Keratinocyte (primary cell): ENCODE data around the gene WNT10A. TPM values are rescaled to one million over a fixed set of nuclear protein-coding genes. Genes with fewer than 3 reads are reported as not detected.

Source experiments
- DNase-seq: peaks from one replicate; pipeline ENCODE4 v3.0.0-alpha.2; 2011; ENCODE audit warnings: low read depth, missing footprints, low spot score
- FAIRE-seq: peaks from 2 replicates; lab custom pipeline; 2011; peaks lifted over from hg19 to GRCh38; lab: Jason Lieb, UNC
- H2AFZ ChIP-seq: 2 replicates; pipeline ENCODE4 v1.6.0; 2012; ENCODE audit warnings: low read length, control low read depth, inconsistent platforms; ENCODE audit not compliant: control insufficient read depth
- H3K27ac ChIP-seq: 2 replicates; pipeline ENCODE4 v1.5.1; 2011; ENCODE audit warnings: low read length; ENCODE audit not compliant: control insufficient read depth, insufficient read depth
- H3K27me3 ChIP-seq: 3 replicates; pipeline ENCODE4 v1.6.0; 2011; ENCODE audit warnings: low read length; ENCODE audit not compliant: control insufficient read depth, insufficient read depth; ENCODE audit errors: extremely low read depth
- H3K36me3 ChIP-seq, 2 experiments: 2 replicates in 1 of 2; 3 replicates in 1 of 2; pipeline ENCODE4 v1.5.1; 2011; ENCODE audit warnings: low read length in 2 of 2, mild to moderate bottlenecking in 1 of 2; ENCODE audit not compliant: control insufficient read depth in 2 of 2, insufficient read depth in 2 of 2; ENCODE audit errors: extremely low read depth in 1 of 2
- H3K4me1 ChIP-seq: 3 replicates; pipeline ENCODE4 v1.5.1; 2011; ENCODE audit warnings: low read length; ENCODE audit not compliant: control insufficient read depth, insufficient read depth; ENCODE audit errors: extremely low read depth
- H3K4me2 ChIP-seq: 3 replicates; pipeline ENCODE4 v1.6.0; 2011; ENCODE audit warnings: low read depth, low read length; ENCODE audit not compliant: control insufficient read depth, insufficient read depth; ENCODE audit errors: extremely low read depth
- H3K4me3 ChIP-seq, 3 experiments: fragments of 200-600 bp in 1 of 3; sonication (generic) in 1 of 3; 2 replicates in 2 of 3; 3 replicates in 1 of 3; pipeline ENCODE4 v1.5.1; 2011 to 2016; ENCODE audit warnings: low read length in 3 of 3, mild to moderate bottlenecking in 3 of 3, control low read depth in 2 of 3, inconsistent platforms in 1 of 3, low read depth in 1 of 3, mixed read lengths in 1 of 3, mixed run types in 1 of 3, moderate library complexity in 1 of 3; ENCODE audit not compliant: control insufficient read depth in 2 of 3, insufficient read depth in 2 of 3; ENCODE audit errors: extremely low read depth in 1 of 3
- H3K79me2 ChIP-seq: 2 replicates; pipeline ENCODE4 v1.6.0; 2012; ENCODE audit warnings: low read length; ENCODE audit not compliant: control insufficient read depth, insufficient read depth
- H3K9ac ChIP-seq: 3 replicates; pipeline ENCODE4 v1.6.0; 2011; ENCODE audit warnings: low read length; ENCODE audit not compliant: control insufficient read depth, insufficient read depth; ENCODE audit errors: extremely low read depth
- H3K9me1 ChIP-seq: 3 replicates; pipeline ENCODE4 v1.6.0; 2011; ENCODE audit warnings: low read length; ENCODE audit not compliant: control insufficient read depth, insufficient read depth; ENCODE audit errors: extremely low read depth
- H3K9me3 ChIP-seq: 2 replicates; pipeline ENCODE4 v1.5.1; 2012; ENCODE audit warnings: low read depth, low read length; ENCODE audit not compliant: control insufficient read depth
- H4K20me1 ChIP-seq: 3 replicates; pipeline ENCODE4 v1.6.0; 2011; ENCODE audit warnings: low read length; ENCODE audit not compliant: control insufficient read depth, insufficient read depth; ENCODE audit errors: extremely low read depth
- CTCF ChIP-seq, 3 experiments: IDR thresholded peaks in 1 of 3; conservative IDR thresholded peaks in 1 of 3; optimal IDR thresholded peaks in 1 of 3; 2 replicates in 2 of 3; 3 replicates in 1 of 3; pipeline versions ENCODE3 to v1.5.1; 2011; ENCODE audit warnings: low read length in 3 of 3, mild to moderate bottlenecking in 3 of 3, moderate library complexity in 2 of 3, control low read depth in 1 of 3, inconsistent platforms in 1 of 3; ENCODE audit not compliant: insufficient read depth in 2 of 3; ENCODE audit errors: extremely low read depth in 1 of 3
- EZH2 ChIP-seq: IDR thresholded peaks from one replicate; pipeline ENCODE4 v1.6.1; 2012; ENCODE audit warnings: inconsistent platforms, mild to moderate bottlenecking, low read length, moderate library complexity
- dilution Hi-C: fragments of 300-500 bp; cut with MboI; formaldehyde crosslinking; loops from one replicate; pipeline ENCODE4 v1.7.0; 2020; ENCODE audit warnings: low sequenced_read_pairs; ENCODE audit not compliant: extremely low pct_ligation_motif_present
- polyA plus RNA-seq, 5 experiments: library from polyadenylated mRNA; depleted of rRNA in 3 of 5; stranded (reverse) in 3 of 5; stranded (forward) in 1 of 5; unstranded in 1 of 5; fragments of >200 nt; gene quantifications; 1 replicate in 1 of 5; 2 replicates in 3 of 5; 3 replicates in 1 of 5; pipeline versions ENCODE4 v1.2.1 to v1.2.3, GENCODE V29; 2011 to 2012; ENCODE audit warnings: missing spikeins in 2 of 5, low read depth in 1 of 5, low replicate concordance in 1 of 5

Gene WNT10A
- polyA plus RNA-seq, 1 donor (not counting 4 experiments of a cell fraction or from before 2014, with no cell fraction given) = 2.1 TPM

DNA sequence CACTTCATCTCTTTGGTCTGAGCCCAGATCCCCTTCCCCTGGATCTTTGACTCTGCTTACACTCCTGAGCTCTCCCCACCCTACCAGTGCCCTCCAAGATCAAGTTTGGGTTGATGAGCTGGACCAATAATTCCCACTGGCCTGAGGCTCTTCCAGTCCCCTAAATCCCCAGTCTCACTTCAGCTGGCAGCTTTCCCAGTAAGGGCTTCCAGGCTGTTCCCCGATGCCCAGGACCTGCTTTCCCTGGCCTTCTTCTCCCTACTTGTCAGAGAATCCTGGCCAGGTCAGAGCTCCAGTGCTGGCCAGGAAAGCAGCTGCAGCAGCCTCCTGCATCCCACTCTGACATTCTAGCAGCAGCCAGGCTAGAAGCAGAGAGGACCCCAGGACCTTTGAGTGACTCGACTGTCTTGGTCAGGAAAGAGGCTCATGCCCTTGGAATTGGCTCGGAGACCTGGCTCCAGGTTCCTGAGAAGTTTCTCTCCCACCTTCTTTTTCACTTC lies 17.6 kb upstream of the WNT10A start:
- Histone ChIP-seq H3K27me3 (peaks cover 56% of the 10 kb centered on the region), H3K36me3 (no peaks in the 10 kb centered on the region), H4K20me1 (no peaks in the 10 kb centered on the region), H3K27ac (no peak overlapping the region), H3K9ac (no peak overlapping the region), H3K79me2 (no peaks in the 10 kb centered on the region), H2AFZ (no peak overlapping the region), H3K9me1 (no peaks in the 10 kb centered on the region), H3K4me1 (peaks cover 10% of the 10 kb centered on the region), H3K9me3 (no peaks in the 10 kb centered on the region), H3K4me3 (no peak overlapping the region), H3K4me2 (no peak overlapping the region)
- no peak for FAIRE-seq
- TF ChIP-seq CTCF (optimal IDR thresholded peaks at IDR 0.05 in 1 of 3, IDR thresholded peaks at IDR 0.05 in 1 of 3, conservative IDR thresholded peaks at IDR 0.05 in 1 of 3; ENCODE audit: extremely low read depth in 1 of 3, insufficient read depth in 2 of 3, low read length in 3 of 3) = no peak
- no peak for TF ChIP-seq EZH2
- DNase-seq = no peak
- dilution Hi-C loops = no loop called here

DNA sequence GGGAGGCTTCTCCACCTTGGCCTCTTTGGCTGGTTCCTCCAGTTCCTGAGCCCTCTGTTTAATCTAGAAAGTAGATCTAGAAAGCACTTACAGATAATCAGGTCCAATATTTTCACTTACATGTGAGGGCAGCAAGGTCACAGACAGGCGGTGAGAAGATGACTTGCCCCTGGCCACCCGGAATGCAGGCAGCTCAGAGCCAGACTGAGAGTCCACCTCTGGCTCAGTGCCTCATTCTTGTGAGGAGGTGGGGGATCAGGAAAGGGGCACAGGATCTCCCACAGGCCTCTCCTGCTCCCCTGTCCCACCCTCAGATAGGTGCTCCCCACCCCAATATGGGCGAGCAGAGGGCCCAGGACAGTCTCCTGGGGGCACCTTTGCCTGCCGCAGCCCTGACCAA lies 15.3 kb upstream of the WNT10A start:
- H2AFZ ChIP-seq = no peak overlapping the region

More for the DNA sequence above, 15.3 kb upstream of the WNT10A start:
- FAIRE-seq (no peak), DNase-seq (no peak)
- no peaks in the 10 kb centered on the region for H3K9me1 ChIP-seq
- dilution Hi-C loops = no loop called here
- TF ChIP-seq CTCF (optimal IDR thresholded peaks at IDR 0.05 in 1 of 3, IDR thresholded peaks at IDR 0.05 in 1 of 3, conservative IDR thresholded peaks at IDR 0.05 in 1 of 3; ENCODE audit: extremely low read depth in 1 of 3, insufficient read depth in 2 of 3, low read length in 3 of 3) (no peak), EZH2 (no peak)
- no peaks in the 10 kb centered on the region for H4K20me1 ChIP-seq
- no peak overlapping the region for H3K27ac ChIP-seq
- no peak overlapping the region for H3K4me3 ChIP-seq
- H3K9ac ChIP-seq = no peak overlapping the region
- no peaks in the 10 kb centered on the region for H3K79me2 ChIP-seq
- H3K9me3 ChIP-seq = no peaks in the 10 kb centered on the region
- H3K4me2 ChIP-seq = no peak overlapping the region
- H3K4me1 ChIP-seq = peaks cover 5% of the 10 kb centered on the region
- H3K36me3 ChIP-seq = no peaks in the 10 kb centered on the region
- peaks cover 34% of the 10 kb centered on the region for H3K27me3 ChIP-seq
